ENCODE results near the gene PLCG1.

PLCG1 gene

DNA sequence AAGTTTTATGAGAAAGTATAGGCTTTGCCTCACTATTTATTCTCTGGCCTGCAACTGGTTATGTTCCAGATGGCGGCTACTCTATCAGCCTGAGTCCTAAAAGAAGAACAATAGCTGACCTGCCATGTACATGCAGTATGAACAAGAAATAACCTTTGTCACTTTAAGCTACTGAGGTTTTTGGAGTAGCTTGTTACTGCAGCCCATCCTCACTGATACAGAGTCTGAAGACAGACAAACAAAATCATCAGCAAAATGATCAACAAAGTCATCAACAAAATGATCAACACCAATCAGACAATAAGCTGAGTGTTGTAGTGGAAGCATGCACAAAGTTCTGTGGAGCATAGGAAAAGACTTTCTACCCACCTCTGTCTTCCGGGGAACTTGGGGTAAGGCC lies 82.5 kb downstream of the PLCG1 start:
- no peak for DNase-seq

DNA sequence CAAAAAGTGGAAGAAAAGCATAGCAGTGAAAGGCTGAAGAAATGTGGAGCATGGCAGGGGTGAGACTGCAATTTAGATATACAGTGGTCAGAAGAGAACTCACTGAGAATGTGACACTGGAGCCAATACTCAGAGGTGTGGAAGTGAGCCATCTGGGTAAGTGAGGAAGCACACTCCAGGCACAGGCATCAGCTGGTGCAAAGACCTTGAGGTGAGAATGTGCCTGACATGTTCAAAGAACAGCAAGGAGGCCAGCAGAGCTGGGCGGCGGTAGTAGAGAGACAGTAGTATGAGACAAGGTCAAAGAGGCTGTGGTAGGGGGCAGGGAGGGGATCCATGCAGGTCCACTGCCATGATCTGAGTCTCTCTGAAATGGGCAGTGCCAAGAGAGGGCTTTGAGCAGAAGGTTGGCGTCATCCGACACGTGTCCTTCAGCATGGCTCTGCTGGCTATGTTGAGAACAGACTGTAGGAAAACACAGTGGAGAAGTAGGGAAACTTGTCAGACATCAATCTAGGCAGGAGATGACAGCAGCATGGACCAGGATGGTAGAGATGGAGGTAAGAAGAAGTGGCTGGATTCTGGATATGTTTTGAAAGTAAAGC lies 84.4 kb downstream of the PLCG1 start:
- no peak for DNase-seq

GRCh38 chr20:41222296-41222695 lies 85.0 kb downstream of the PLCG1 start:
- DNase-seq, result no peak

DNA sequence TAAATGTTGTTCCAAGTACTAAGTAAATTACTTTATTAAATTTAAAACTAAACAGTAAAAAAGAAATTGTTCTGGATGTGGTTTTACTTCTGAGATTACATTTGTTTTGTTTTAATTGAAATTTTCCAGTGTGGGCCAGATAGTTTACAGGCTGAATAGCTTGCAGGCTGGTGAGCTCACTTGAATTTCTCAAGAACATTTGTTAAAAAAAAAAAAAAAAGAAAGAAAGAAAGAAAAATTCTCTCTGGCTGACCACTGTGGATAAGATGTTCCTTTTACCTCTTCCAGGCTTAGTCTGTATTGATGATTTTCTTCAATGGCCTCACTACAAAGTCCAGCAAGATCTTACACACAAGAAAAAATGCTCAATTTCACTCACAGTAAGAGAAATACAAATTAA lies 85.4 kb downstream of the PLCG1 start:
- no peak for DNase-seq

GRCh38 chr20:41223112-41223511 lies 85.8 kb downstream of the PLCG1 start:
- DNase-seq, result no peak

DNA sequence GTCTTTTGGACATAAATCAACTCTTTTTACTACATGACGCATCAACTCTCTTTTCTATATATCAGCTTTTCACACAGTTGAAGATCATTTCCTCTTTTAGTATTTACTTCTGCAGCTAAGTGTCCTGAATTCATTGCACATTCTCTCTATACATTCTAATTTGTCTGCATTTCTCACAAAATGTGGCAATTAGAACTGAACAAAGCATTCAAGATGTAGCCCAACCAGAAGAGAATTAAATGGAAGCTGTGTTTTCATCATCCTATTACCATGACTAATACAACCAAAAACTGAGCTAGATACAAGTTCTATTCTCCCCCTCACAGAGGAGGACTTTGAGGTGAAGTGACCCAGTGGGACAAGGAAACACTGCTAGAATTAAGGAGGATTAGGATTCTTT lies 86.9 kb downstream of the PLCG1 start:
- DNase-seq, result no peak

- DNase-seq, result no peak
Observed at GRCh38 chr20:41225091-41225490, 87.7 kb downstream of the PLCG1 start.

DNA sequence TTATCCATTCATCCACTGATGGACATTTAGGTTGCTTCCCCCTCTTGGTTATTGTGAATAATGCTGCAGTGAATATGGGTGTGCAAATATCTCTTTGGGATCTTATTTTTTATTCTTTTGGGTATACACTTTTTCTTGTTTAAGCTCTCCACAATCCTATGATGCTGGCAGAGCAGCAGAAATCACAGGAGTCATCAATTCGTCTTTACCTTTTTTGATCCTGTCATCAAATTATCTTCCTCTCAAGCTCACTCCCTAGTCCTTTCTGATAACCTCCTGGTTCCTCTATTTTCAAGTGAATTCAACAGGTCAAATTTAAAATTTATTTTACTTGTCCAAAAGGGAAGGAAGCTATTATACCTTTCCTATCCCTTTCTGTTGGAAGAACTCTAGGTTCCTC lies 89.1 kb downstream of the PLCG1 start:
- DNase-seq, result no peak

Data from activated T-cell treated with anti-CD3 and anti-CD28 coated beads, Interleukin-2, amount 50 U/mL, for 48 hours (primary cell).